Esophagus squamous epithelium (tissue), 4 donors: Measurements from ENCODE around the gene PDGFC.

Experiments used
- POLR2A ChIP-seq, 4 donors: fragments of 450-650 bp; IDR thresholded peaks; one replicate each; pipeline ENCODE4 v1.6.1; 2017; ENCODE audit warnings: antibody characterized with exemption in 4 of 4, mild to moderate bottlenecking in 4 of 4, moderate library complexity in 3 of 4
- TF ChIP-seq, protein P1 (sequence below), 6 experiments: fragments of 450-650 bp in 4 of 6; fragments of 200-600 bp in 2 of 6; sonication (generic) in 2 of 6; IDR thresholded peaks; one replicate each; pipeline ENCODE4 v1.5.1; 2016 to 2019; ENCODE audit warnings: antibody characterized with exemption in 6 of 6, mild to moderate bottlenecking in 4 of 6, moderate library complexity in 4 of 6

DNA sequence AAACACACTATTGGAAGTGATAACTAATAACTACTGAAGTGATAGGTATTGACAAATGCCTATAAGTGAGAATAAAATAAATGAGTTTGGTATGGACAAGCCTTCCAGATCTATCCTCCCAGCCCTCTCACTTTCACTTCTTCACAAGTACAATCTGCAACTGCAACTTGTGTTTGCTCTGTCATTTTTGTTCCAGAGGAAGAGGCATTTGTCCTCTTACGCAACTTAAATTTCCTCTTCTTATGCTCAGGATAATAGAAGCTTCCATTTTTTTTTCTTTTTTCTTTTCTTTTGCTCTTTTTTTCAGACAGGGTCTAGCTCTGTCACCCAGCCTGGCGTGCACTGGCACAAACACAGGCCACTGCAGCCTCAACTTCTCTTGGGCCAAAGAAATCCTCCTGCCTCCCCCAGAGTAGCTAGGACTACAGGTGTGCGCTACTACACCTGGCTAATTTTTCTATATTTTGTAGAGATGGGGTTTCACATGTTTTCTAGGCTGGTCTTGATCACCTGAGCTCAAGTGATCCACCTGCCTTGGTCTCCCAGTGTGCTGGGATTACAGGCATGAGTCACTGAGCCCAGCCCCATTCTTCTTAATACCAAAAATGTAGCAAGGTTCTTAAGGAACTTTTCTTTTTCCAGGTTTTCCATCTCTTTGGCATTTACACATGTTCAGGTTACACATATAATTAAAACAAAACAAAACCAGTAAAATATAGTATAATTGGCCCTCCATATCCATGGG is 73.1 kb downstream of the PDGFC start:
- TF ChIP-seq, protein P1, sequence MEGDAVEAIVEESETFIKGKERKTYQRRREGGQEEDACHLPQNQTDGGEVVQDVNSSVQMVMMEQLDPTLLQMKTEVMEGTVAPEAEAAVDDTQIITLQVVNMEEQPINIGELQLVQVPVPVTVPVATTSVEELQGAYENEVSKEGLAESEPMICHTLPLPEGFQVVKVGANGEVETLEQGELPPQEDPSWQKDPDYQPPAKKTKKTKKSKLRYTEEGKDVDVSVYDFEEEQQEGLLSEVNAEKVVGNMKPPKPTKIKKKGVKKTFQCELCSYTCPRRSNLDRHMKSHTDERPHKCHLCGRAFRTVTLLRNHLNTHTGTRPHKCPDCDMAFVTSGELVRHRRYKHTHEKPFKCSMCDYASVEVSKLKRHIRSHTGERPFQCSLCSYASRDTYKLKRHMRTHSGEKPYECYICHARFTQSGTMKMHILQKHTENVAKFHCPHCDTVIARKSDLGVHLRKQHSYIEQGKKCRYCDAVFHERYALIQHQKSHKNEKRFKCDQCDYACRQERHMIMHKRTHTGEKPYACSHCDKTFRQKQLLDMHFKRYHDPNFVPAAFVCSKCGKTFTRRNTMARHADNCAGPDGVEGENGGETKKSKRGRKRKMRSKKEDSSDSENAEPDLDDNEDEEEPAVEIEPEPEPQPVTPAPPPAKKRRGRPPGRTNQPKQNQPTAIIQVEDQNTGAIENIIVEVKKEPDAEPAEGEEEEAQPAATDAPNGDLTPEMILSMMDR (IDR thresholded peaks at IDR 0.05): no peak
- no peak for TF ChIP-seq POLR2A (IDR thresholded peaks at IDR 0.05)
